Adrenal gland (tissue), 12 donors: ENCODE data around the gene SHISA6. TPM values are rescaled to one million over a fixed set of nuclear protein-coding genes. Genes with fewer than 3 reads are reported as not detected.
A peak's percentile ranks its signal among the peaks of the same experiment; 100 is the strongest.

ENCODE experiments used
- DNase-seq, 7 donors: peaks; one replicate each; pipeline ENCODE4 v3.0.0-alpha.2; 2019 to 2020
- H3K27ac ChIP-seq, 5 donors: fragments of 200-600 bp; sonication (generic) in 4 of 5; 1 replicate in 3 of 5; 2 replicates in 2 of 5; pipeline versions ENCODE4 v1.5.1 to v1.8.0; 2016 to 2020; ENCODE audit warnings: mild to moderate bottlenecking in 1 of 5
- H3K27me3 ChIP-seq: fragments of 200-600 bp; 2 replicates; pipeline ENCODE4 v1.8.0; 2021
- H3K36me3 ChIP-seq, 2 donors: fragments of 200-600 bp; replicated peaks in 1 of 2; 1 replicate in 1 of 2; 2 replicates in 1 of 2; pipeline versions ENCODE4 v1.5.1 to v1.8.0; 2018 to 2022
- H3K4me1 ChIP-seq, 2 donors: fragments of 200-600 bp; replicated peaks in 1 of 2; 1 replicate in 1 of 2; 2 replicates in 1 of 2; pipeline versions ENCODE4 v1.5.1 to v1.8.0; 2018 to 2021
- H3K4me3 ChIP-seq, 4 donors: fragments of 200-600 bp; sonication (generic) in 3 of 4; one replicate each; pipeline ENCODE4 v1.5.1; 2016 to 2018
- H3K9me3 ChIP-seq, 3 donors: fragments of 200-600 bp; sonication (generic) in 1 of 3; replicated peaks in 1 of 3; 1 replicate in 2 of 3; 2 replicates in 1 of 3; pipeline versions ENCODE4 v1.5.1 to v1.8.0; 2016 to 2021
- POLR2A ChIP-seq, 2 donors: fragments of 450-650 bp; IDR thresholded peaks; one replicate each; pipeline ENCODE4 v1.6.1; 2017; ENCODE audit warnings: antibody characterized with exemption in 2 of 2, mild to moderate bottlenecking in 2 of 2, moderate library complexity in 1 of 2
- WGBS, 4 donors: extraction: QIAGEN DNeasy Blood & Tissue Kit in 2 of 4; methylation state at CpG; one replicate each; pipeline versions ENCODE4 v1.1.5 to v1.1.7; 2013 to 2017; 5-methylcytosine and 5-hydroxymethylcytosine counted together
- intact Hi-C, 2 donors: fragments of 100-400 bp; cut with DNase I; formaldehyde crosslinking; loops; one replicate each; pipeline versions ENCODE4 v1.14.1 to v1.15.0; 2022 to 2023
- polyA plus RNA-seq, 3 donors: library from polyadenylated mRNA; stranded (reverse); fragments of 200-250 nt in 2 of 3; fragments of 350-450 nt in 1 of 3; fragmentation: Illumina TruSeq in 1 of 3; extraction: RNeasy Lipid Tissue Mini Kit (QIAGEN cat#74804) in 1 of 3; gene quantifications; one replicate each; pipeline ENCODE4 v1.2.3, GENCODE V29; 2013 to 2014
- total RNA-seq, 9 donors: library from RNA; depleted of rRNA in 4 of 9; stranded (reverse); fragments of >200 nt in 4 of 9; fragments of 120-200 nt in 1 of 9; fragmentation: NEBNext Ultra II Directional in 1 of 9; extraction: Animal tissue kit (Norgen Biotek cat#: 25700) in 1 of 9; gene quantifications; one replicate each; pipeline versions ENCODE4 v1.1.0 to v1.2.4, GENCODE V29; 2013 to 2023
- TF ChIP-seq, protein P1 (sequence below), 6 experiments: fragments of 450-650 bp in 4 of 6; fragments of 200-600 bp in 2 of 6; sonication (generic) in 1 of 6; IDR thresholded peaks; 1 replicate in 5 of 6; 2 replicates in 1 of 6; pipeline versions ENCODE4 v1.5.1 to v1.8.0; 2016 to 2021; ENCODE audit warnings: antibody characterized with exemption in 6 of 6, mild to moderate bottlenecking in 2 of 6, moderate library complexity in 1 of 6
- donor health status: healthy with polysubstance abuse.
- donor health status: Bipolar disorder and iron deficiency.
- donor health status: DM: yes; HTN: yes; CAD: no.
- donor health status: DM: no; HTN: no; CAD: no.
- donor health status: DM: no; HTN: no; CAD: no.
- donor health status: DM: yes; HTN: yes; CAD: no.

The SHISA6 gene
- total and polyA plus RNA-seq, 12 donors, result 0.09 to 2.0 (median 0.57) TPM

DNA sequence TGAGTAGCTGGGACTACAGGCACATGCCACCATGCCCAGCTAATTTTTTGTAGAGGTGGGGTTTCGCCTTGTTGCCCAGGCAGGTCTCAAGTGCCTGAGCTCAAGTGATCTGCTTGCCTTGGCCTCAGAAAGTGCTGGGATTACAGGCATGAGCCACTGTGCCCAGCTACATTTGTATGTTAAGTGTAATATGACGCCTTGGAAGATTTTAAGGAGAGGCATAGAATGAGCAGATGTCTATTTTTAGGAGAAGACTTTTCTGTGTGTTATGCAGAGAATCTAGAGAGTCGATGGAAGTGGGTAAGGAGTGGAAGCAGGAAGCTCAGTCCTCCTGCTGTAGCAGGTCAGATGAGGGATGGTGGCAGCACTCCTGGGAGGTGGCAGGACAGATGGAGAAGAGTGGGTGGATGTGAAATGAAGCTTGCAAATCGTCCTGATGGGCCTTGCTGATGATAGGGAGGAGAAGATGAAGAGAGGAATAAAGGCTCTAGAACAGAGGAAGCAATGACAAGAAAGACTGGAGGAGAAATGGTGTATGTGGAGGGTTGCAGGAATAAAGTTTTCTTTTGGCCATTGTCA is 125.3 kb downstream of the SHISA6 start:
- intact Hi-C loops, result no loop called here
- WGBS, 4 donors, result 44 to 50% (median 46%) methylated on average over 3 to 4 of the region's 4 CpGs
- no peaks in the 10 kb centered on the region for H3K9me3 ChIP-seq
- H3K4me3 ChIP-seq, result no peak overlapping the region
- no peaks in the 10 kb centered on the region for H3K27me3 ChIP-seq
- H3K36me3 ChIP-seq, result no peaks in the 10 kb centered on the region
- TF ChIP-seq POLR2A (IDR thresholded peaks at IDR 0.05), result no peak
- TF ChIP-seq, protein P1, sequence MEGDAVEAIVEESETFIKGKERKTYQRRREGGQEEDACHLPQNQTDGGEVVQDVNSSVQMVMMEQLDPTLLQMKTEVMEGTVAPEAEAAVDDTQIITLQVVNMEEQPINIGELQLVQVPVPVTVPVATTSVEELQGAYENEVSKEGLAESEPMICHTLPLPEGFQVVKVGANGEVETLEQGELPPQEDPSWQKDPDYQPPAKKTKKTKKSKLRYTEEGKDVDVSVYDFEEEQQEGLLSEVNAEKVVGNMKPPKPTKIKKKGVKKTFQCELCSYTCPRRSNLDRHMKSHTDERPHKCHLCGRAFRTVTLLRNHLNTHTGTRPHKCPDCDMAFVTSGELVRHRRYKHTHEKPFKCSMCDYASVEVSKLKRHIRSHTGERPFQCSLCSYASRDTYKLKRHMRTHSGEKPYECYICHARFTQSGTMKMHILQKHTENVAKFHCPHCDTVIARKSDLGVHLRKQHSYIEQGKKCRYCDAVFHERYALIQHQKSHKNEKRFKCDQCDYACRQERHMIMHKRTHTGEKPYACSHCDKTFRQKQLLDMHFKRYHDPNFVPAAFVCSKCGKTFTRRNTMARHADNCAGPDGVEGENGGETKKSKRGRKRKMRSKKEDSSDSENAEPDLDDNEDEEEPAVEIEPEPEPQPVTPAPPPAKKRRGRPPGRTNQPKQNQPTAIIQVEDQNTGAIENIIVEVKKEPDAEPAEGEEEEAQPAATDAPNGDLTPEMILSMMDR (IDR thresholded peaks at IDR 0.05), result no peak
- H3K27ac ChIP-seq, result no peak overlapping the region
- no peak for DNase-seq
- no peaks in the 10 kb centered on the region for H3K4me1 ChIP-seq

GRCh38 chr17:11369575-11369974 is 128.6 kb downstream of the SHISA6 start:
- Histone ChIP-seq H3K4me3 (no peak overlapping the region), H3K4me1 (no peaks in the 10 kb centered on the region), H3K9me3 (no peaks in the 10 kb centered on the region), H3K36me3 (no peaks in the 10 kb centered on the region), H3K27ac (no peak overlapping the region), H3K27me3 (no peaks in the 10 kb centered on the region)
- no peak for TF ChIP-seq POLR2A (IDR thresholded peaks at IDR 0.05)
- TF ChIP-seq, protein P1 (IDR thresholded peaks at IDR 0.05), result no peak
- intact Hi-C loops, result no loop called here
- 55 to 67% (median 63%) methylated on average over 6 of the region's 6 CpGs for WGBS, 4 donors
- DNase-seq, result peak in 1 of 7 donors; percentile 22

GRCh38 chr17:11372692-11373091 is 131.7 kb downstream of the SHISA6 start:
- no peaks in the 10 kb centered on the region for H3K36me3 ChIP-seq
- no peaks in the 10 kb centered on the region for H3K4me1 ChIP-seq
- intact Hi-C loops, result no loop called here
- no peak for TF ChIP-seq POLR2A (IDR thresholded peaks at IDR 0.05)
- TF ChIP-seq, protein P1 (IDR thresholded peaks at IDR 0.05), result no peak
- no peak overlapping the region for H3K27ac ChIP-seq
- H3K27me3 ChIP-seq, result no peaks in the 10 kb centered on the region
- H3K9me3 ChIP-seq, result no peaks in the 10 kb centered on the region
- 59 to 68% (median 63%) methylated on average over 3 of the region's 3 CpGs for WGBS, 4 donors
- H3K4me3 ChIP-seq, result no peak overlapping the region
- DNase-seq, result no peak

DNA sequence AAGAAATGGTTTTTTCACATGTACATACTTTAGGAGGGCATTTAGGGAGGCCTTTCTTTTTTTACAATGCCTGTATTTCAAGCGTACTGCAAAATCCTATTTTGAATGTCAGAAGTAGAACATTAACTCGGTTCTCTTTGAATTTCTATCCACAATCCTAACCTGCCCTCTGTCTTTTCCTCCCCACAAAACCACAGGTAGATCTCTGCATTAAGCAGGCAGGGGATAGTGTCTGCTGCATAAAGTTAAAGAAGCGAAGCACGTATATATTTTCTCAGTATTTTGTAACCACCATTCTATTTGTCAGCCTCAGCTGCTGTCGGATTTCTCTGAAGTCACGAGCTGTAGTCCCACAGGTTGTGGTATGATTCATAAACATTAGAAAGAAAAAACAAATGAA is 137.5 kb downstream of the SHISA6 start:
- no peaks in the 10 kb centered on the region for H3K27me3 ChIP-seq
- no peak overlapping the region for H3K27ac ChIP-seq
- no peak for DNase-seq
- no peaks in the 10 kb centered on the region for H3K36me3 ChIP-seq
- no peak overlapping the region for H3K4me3 ChIP-seq
- TF ChIP-seq, protein P1 (IDR thresholded peaks at IDR 0.05), result no peak
- TF ChIP-seq POLR2A (IDR thresholded peaks at IDR 0.05), result no peak
- no peaks in the 10 kb centered on the region for H3K9me3 ChIP-seq
- intact Hi-C loops, result no loop called here
- H3K4me1 ChIP-seq, result no peaks in the 10 kb centered on the region
- 74 to 84% (median 79%) methylated on average over 6 of the region's 6 CpGs for WGBS, 4 donors
